ENCODE measurements around the gene SLC17A1.

SLC17A1 gene

DNA sequence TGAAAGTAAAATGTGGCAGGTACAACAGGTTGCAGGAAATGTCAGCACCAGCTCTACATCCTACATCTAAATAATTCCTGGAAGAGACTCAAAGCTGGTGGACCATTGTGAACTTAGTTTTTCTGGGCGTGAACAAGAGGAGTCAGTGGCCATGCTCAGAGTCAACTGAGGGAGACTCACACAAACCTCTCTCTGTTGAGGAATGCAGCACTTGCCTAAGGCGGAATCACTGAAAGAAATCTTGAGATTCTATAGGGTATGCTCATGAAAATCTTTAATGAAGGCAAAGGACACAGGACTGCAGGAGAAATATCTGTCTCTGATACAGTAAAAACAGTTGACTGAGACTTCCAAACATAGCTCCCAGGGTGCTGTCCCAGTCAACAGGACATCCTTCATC, 54.8 kb downstream of the SLC17A1 start:
- no peak overlapping the region for H3K9ac ChIP-seq
- no peaks in the 10 kb centered on the region for H3K27me3 ChIP-seq (ENCODE audit: insufficient read depth, low read depth)
- H3K4me2 ChIP-seq = no peak overlapping the region
- H3K4me1 ChIP-seq (ENCODE audit: low read depth, poor library complexity, severe bottlenecking) = no peaks in the 10 kb centered on the region
- H3K36me3 ChIP-seq (ENCODE audit: insufficient read depth) = no peaks in the 10 kb centered on the region
- no peaks in the 10 kb centered on the region for H4K20me1 ChIP-seq (ENCODE audit: insufficient read depth)
- no peak for TF ChIP-seq CTCF (conservative IDR thresholded peaks at IDR 0.05; ENCODE audit: low read depth, low read length)
- H2AFZ ChIP-seq (ENCODE audit: low read depth) = no peak overlapping the region
- no peak overlapping the region for H3K27ac ChIP-seq
- no peaks in the 10 kb centered on the region for H3K79me2 ChIP-seq (ENCODE audit: insufficient read depth, low read depth)
- no peak overlapping the region for H3K4me3 ChIP-seq (IDR thresholded peaks at IDR 0.05; ENCODE audit: insufficient read depth, low read depth, low read length)

GRCh38 chr6:25774120-25774715, 57.6 kb downstream of the SLC17A1 start:
- Histone ChIP-seq H3K27me3 (ENCODE audit: insufficient read depth, low read depth) (no peaks in the 10 kb centered on the region), H3K4me1 (ENCODE audit: low read depth, poor library complexity, severe bottlenecking) (no peaks in the 10 kb centered on the region), H3K36me3 (ENCODE audit: insufficient read depth) (no peaks in the 10 kb centered on the region), H3K9ac (no peak overlapping the region), H3K79me2 (ENCODE audit: insufficient read depth, low read depth) (no peaks in the 10 kb centered on the region), H3K4me2 (no peak overlapping the region), H4K20me1 (ENCODE audit: insufficient read depth) (no peaks in the 10 kb centered on the region), H3K27ac (no peak overlapping the region), H3K4me3 (IDR thresholded peaks at IDR 0.05; ENCODE audit: insufficient read depth, low read depth, low read length) (no peak overlapping the region), H2AFZ (ENCODE audit: low read depth) (no peak overlapping the region)
- no peak for TF ChIP-seq CTCF (conservative IDR thresholded peaks at IDR 0.05; ENCODE audit: low read depth, low read length)

DNA sequence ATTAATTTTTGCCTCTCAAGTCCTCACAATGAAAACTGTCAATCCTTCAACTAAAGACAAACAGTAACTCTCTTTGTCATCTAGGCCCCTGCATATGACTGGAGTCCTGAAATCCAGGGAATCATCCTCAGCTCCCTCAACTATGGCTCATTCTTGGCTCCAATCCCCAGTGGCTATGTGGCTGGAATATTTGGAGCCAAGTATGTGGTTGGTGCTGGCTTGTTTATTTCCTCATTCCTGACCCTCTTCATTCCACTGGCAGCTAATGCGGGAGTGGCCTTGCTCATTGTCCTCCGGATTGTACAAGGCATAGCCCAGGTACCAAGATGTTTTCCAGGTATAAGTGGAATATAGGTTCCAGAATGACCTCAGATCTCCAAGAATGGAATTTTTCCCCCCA, 61.9 kb downstream of the SLC17A1 start:
- no peak for TF ChIP-seq CTCF (conservative IDR thresholded peaks at IDR 0.05; ENCODE audit: low read depth, low read length)
- Histone ChIP-seq H3K27ac (no peak overlapping the region), H3K4me1 (ENCODE audit: low read depth, poor library complexity, severe bottlenecking) (no peaks in the 10 kb centered on the region), H3K27me3 (ENCODE audit: insufficient read depth, low read depth) (no peaks in the 10 kb centered on the region), H3K4me3 (IDR thresholded peaks at IDR 0.05; ENCODE audit: insufficient read depth, low read depth, low read length) (no peak overlapping the region), H3K4me2 (no peak overlapping the region), H3K79me2 (ENCODE audit: insufficient read depth, low read depth) (no peaks in the 10 kb centered on the region), H3K9ac (no peak overlapping the region), H4K20me1 (ENCODE audit: insufficient read depth) (no peaks in the 10 kb centered on the region), H3K36me3 (ENCODE audit: insufficient read depth) (no peaks in the 10 kb centered on the region), H2AFZ (ENCODE audit: low read depth) (no peak overlapping the region)

- Histone ChIP-seq H3K27ac (no peak overlapping the region), H3K36me3 (ENCODE audit: insufficient read depth) (no peaks in the 10 kb centered on the region), H3K79me2 (ENCODE audit: insufficient read depth, low read depth) (no peaks in the 10 kb centered on the region), H4K20me1 (ENCODE audit: insufficient read depth) (no peaks in the 10 kb centered on the region), H3K27me3 (ENCODE audit: insufficient read depth, low read depth) (no peaks in the 10 kb centered on the region), H3K4me3 (IDR thresholded peaks at IDR 0.05; ENCODE audit: insufficient read depth, low read depth, low read length) (no peak overlapping the region), H3K4me2 (no peak overlapping the region), H2AFZ (ENCODE audit: low read depth) (no peak overlapping the region), H3K9ac (no peak overlapping the region), H3K4me1 (ENCODE audit: low read depth, poor library complexity, severe bottlenecking) (no peaks in the 10 kb centered on the region)
- no peak for TF ChIP-seq CTCF (conservative IDR thresholded peaks at IDR 0.05; ENCODE audit: low read depth, low read length)
Measured at GRCh38 chr6:25768566-25768965, 63.3 kb downstream of the SLC17A1 start.
